Astrocyte (in vitro differentiated cells and primary cell): ENCODE measurements around the gene SPAG7.

Experiments
- CTCF ChIP-seq: IDR thresholded peaks from 2 replicates; pipeline ENCODE4 v1.5.1; 2011; ENCODE audit warnings: low read depth, mild to moderate bottlenecking, inconsistent platforms, low read length, moderate library complexity; ENCODE audit not compliant: insufficient read depth
- EZH2 ChIP-seq: IDR thresholded peaks from 2 replicates; pipeline ENCODE4 v1.6.1; 2012; ENCODE audit warnings: mild to moderate bottlenecking, low read length, inconsistent platforms; ENCODE audit not compliant: insufficient read depth

GRCh38 chr17:4949321-4950074, 18.1 kb downstream of the SPAG7 start:
- no peak for TF ChIP-seq CTCF
- TF ChIP-seq EZH2, result no peak
